Measurements from ENCODE around the gene SAP30. TPM values are rescaled to one million over a fixed set of nuclear protein-coding genes. Genes with fewer than 3 reads are reported as not detected.
A peak's percentile ranks its signal among the peaks of the same experiment; 100 is the strongest.

SAP30 gene
- total RNA-seq, 4 donors from 2014 or later: 15.1 to 58.5 (median 25.7) TPM

DNA sequence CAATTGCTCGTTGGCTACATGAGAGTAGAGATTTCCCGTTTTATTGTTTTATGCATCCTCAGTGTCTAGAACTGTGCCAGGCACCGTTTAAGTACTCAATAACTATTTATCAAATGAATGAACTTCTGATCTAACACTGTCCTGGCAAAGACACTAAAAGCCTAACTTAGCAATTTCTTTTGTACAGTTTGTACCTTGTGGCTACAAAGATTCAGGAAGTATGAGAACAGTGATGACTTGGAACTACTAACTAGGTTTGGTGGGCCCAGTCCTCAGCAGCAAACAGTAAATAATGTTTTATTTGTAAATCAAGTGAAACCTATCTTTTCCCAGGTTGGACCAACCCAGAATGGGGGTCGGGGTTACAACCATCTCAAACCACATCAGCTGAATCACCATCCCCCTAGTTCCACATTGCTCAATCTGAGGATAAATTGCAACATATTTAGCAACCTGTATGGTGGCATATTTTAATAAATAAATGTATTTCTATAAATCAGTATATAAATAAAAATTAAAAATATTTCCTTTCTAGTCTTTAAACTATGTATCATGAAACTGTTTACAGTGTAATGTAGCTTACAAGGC, 40.4 kb downstream of the SAP30 start:
- Histone ChIP-seq H3K27me3 (no peaks in the 10 kb centered on the region), H3K27ac (no peak overlapping the region), H3K9me3 (no peaks in the 10 kb centered on the region), H3K4me3 (no peak overlapping the region), H3K36me3 (no peaks in the 10 kb centered on the region), H3K4me1 (no peaks in the 10 kb centered on the region)
- TF ChIP-seq POLR2A (IDR thresholded peaks at IDR 0.05): no peak
- intact Hi-C loops (cut with DNase I; ENCODE audit: low total_unique reads): no loop called here
- DNase-seq: no peak

DNA sequence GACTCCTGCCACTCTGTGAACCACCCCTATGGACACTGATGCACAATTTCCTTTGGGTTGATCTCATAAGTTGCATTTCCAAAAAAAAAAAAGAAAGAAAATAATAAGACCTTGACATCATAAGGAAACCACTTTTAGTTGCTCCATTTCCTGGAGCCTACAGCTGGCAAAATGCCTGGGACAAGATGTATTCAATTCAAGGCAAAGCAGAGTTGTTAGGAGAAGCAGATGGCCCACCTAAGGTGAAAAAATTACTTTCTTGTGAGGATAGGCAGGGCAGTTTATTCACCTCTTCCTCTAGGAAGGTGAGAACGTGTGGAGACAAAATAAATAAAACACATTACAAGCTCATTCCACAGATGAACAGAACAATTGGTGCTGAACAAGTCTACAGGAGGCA, 42.3 kb downstream of the SAP30 start:
- H3K36me3 ChIP-seq: no peaks in the 10 kb centered on the region
- no peak overlapping the region for H3K27ac ChIP-seq
- no peaks in the 10 kb centered on the region for H3K27me3 ChIP-seq
- DNase-seq: no peak
- TF ChIP-seq, protein P1, sequence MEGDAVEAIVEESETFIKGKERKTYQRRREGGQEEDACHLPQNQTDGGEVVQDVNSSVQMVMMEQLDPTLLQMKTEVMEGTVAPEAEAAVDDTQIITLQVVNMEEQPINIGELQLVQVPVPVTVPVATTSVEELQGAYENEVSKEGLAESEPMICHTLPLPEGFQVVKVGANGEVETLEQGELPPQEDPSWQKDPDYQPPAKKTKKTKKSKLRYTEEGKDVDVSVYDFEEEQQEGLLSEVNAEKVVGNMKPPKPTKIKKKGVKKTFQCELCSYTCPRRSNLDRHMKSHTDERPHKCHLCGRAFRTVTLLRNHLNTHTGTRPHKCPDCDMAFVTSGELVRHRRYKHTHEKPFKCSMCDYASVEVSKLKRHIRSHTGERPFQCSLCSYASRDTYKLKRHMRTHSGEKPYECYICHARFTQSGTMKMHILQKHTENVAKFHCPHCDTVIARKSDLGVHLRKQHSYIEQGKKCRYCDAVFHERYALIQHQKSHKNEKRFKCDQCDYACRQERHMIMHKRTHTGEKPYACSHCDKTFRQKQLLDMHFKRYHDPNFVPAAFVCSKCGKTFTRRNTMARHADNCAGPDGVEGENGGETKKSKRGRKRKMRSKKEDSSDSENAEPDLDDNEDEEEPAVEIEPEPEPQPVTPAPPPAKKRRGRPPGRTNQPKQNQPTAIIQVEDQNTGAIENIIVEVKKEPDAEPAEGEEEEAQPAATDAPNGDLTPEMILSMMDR (IDR thresholded peaks at IDR 0.05): no peak
- no peak for TF ChIP-seq POLR2A (IDR thresholded peaks at IDR 0.05)
- no peak overlapping the region for H3K4me3 ChIP-seq
- H3K9me3 ChIP-seq: no peaks in the 10 kb centered on the region
- H3K4me1 ChIP-seq: no peaks in the 10 kb centered on the region
- intact Hi-C loops (cut with DNase I; ENCODE audit: low total_unique reads): no loop called here

DNA sequence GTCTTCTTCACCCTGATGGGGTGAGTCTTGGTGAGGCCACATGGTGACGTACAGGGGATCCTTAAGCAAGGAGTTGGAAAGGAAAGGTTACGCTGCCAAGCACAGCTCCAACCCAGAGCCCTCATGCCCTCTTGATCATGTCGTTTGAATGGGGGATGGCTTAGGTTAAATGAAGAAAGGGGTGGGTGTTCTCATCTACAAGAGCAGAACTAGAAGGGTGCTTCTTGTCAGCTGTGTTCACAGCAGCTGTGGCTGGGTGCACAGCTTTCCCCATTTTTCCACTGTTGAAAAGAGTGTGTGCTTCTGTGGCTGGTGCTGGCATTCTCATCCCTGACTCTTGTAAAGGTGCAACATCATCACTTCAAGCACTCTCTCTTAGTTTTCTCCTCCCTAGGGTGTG, 43.7 kb downstream of the SAP30 start:
- TF ChIP-seq, protein P1 (IDR thresholded peaks at IDR 0.05): no peak
- no peak for TF ChIP-seq POLR2A (IDR thresholded peaks at IDR 0.05)
- H3K4me3 ChIP-seq: no peak overlapping the region
- H3K36me3 ChIP-seq: no peaks in the 10 kb centered on the region
- no peak overlapping the region for H3K27ac ChIP-seq
- no peaks in the 10 kb centered on the region for H3K27me3 ChIP-seq
- intact Hi-C loops (cut with DNase I; ENCODE audit: low total_unique reads): no loop called here
- H3K9me3 ChIP-seq: no peaks in the 10 kb centered on the region
- DNase-seq: no peak
- no peaks in the 10 kb centered on the region for H3K4me1 ChIP-seq

DNA sequence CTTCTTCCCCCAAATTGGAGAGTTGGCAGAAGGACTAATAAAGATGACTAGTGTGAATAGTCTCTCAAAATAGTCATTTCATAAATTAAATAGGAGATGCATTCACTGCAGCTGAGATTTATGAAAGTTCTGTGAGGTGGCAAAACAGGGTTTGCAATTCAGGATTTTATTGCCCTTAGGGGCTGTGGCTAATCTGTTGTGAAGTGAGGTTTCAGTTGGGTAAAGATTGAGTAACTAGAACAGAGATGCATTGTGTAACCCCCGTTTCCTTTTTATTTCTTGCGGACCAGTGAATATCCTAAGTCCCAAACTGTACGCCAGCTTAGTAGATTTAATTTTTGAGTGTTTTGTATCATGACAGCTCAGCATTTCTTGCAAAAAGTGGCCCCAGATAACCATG, 44.3 kb downstream of the SAP30 start:
- peak overlapping the region in 1 of 2 donors; percentile 30 for H3K27ac ChIP-seq
- H3K36me3 ChIP-seq: no peaks in the 10 kb centered on the region
- H3K4me1 ChIP-seq: no peaks in the 10 kb centered on the region
- intact Hi-C loops (cut with DNase I; ENCODE audit: low total_unique reads): loop anchor here (5.0 kb wide), 1 partner anchor 98 kb away; no protein-coding TSS in a partner anchor
- no peak for TF ChIP-seq POLR2A (IDR thresholded peaks at IDR 0.05)
- TF ChIP-seq, protein P1 (IDR thresholded peaks at IDR 0.05): no peak
- no peak overlapping the region for H3K4me3 ChIP-seq
- no peaks in the 10 kb centered on the region for H3K9me3 ChIP-seq
- DNase-seq: no peak
- H3K27me3 ChIP-seq: no peaks in the 10 kb centered on the region

DNA sequence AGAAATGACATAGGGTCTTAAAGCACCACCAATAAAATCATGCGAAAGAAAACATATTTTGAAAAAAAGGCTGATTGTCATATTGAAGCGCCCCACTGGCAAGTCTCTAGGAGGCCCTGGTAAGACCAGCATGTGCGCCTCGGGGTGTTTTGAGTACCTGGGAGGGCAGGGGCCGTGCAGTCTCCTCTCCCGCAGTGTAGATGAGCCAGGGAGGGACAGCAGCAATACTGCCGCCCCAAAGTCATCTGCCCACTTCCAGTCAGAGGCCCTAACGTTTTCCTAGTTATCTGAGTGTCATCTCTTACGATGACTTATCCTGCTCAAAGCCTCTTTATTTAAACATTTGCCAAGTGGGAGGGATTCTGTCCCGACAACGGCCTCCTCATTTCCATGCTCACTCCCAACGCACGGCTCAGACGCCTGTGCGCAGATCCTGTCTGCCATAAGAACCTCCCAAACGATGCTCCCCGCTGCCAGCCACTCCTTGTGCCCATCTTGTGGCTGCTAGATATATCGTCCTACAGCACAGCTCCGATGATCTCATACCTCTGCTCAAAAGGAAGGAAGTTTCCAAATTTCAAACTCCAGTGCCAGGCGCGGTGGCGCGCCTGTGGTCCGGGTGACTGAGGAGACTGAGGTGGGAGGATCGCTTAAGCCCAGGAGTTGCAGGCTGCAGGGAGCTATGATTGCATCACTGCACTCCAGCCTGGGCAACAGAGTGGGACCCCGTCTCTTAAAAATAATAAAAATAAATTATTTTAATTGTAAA, 45.3 kb downstream of the SAP30 start:
- Histone ChIP-seq H3K36me3 (no peaks in the 10 kb centered on the region), H3K9me3 (no peaks in the 10 kb centered on the region), H3K4me3 (no peak overlapping the region), H3K27ac (peak overlapping the region; percentile 18 to 30), H3K27me3 (no peaks in the 10 kb centered on the region), H3K4me1 (no peaks in the 10 kb centered on the region)
- intact Hi-C loops (cut with DNase I; ENCODE audit: low total_unique reads): loop anchor here (5.0 kb wide), 1 partner anchor 99 kb away; no protein-coding TSS in a partner anchor
- TF ChIP-seq, protein P1 (IDR thresholded peaks at IDR 0.05): no peak
- TF ChIP-seq POLR2A (IDR thresholded peaks at IDR 0.05): no peak
- DNase-seq: peak; percentile 31 to 39

All from uterus (tissue), 4 donors.